Esophagus muscularis mucosa (tissue), 4 donors: ENCODE results near the gene ASB13. TPM values are rescaled to one million over a fixed set of nuclear protein-coding genes. Genes with fewer than 3 reads are reported as not detected.

Source experiments
- DNase-seq: peaks from one replicate; pipeline ENCODE4 v3.0.0-alpha.2; 2017; ENCODE audit errors: extremely low spot score
- H3K27ac ChIP-seq, 4 donors: fragments of 200-600 bp; sonication (generic); replicated peaks in 1 of 4; 1 replicate in 3 of 4; 2 replicates in 1 of 4; pipeline ENCODE4 v1.5.1; 2016 to 2019; ENCODE audit warnings: mild to moderate bottlenecking in 1 of 4
- H3K27me3 ChIP-seq, 4 donors: fragments of 200-600 bp; sonication (generic); one replicate each; pipeline versions ENCODE4 v1.5.1 to v1.6.0; 2016 to 2019
- H3K36me3 ChIP-seq, 4 donors: fragments of 200-600 bp; sonication (generic); one replicate each; pipeline ENCODE4 v1.5.1; 2016 to 2019
- H3K4me1 ChIP-seq, 4 donors: fragments of 200-600 bp; sonication (generic); one replicate each; pipeline ENCODE4 v1.5.1; 2016 to 2019
- H3K4me3 ChIP-seq, 4 donors: fragments of 200-600 bp; sonication (generic); 1 replicate in 2 of 4; 2 replicates in 2 of 4; pipeline ENCODE4 v1.5.1; 2016 to 2019; ENCODE audit warnings: mild to moderate bottlenecking in 4 of 4, moderate library complexity in 1 of 4
- H3K9me3 ChIP-seq, 4 donors: fragments of 200-600 bp; sonication (generic); 1 replicate in 3 of 4; 2 replicates in 1 of 4; pipeline ENCODE4 v1.5.1; 2016 to 2019
- CTCF ChIP-seq, 3 experiments: fragments of 200-600 bp in 2 of 3; fragments of 450-650 bp in 1 of 3; sonication (generic) in 2 of 3; IDR thresholded peaks; one replicate each; pipeline ENCODE4 v1.5.1; 2017 to 2019; ENCODE audit warnings: antibody characterized with exemption in 3 of 3, mild to moderate bottlenecking in 2 of 3, moderate library complexity in 1 of 3
- EP300 ChIP-seq: sonication (generic); formaldehyde crosslinking; IDR thresholded peaks from one replicate; pipeline ENCODE4 v1.6.1; 2017; ENCODE audit warnings: antibody characterized with exemption
- POLR2A ChIP-seq: fragments of 450-650 bp; IDR thresholded peaks from one replicate; pipeline ENCODE4 v1.6.1; 2017; ENCODE audit warnings: antibody characterized with exemption, moderate library complexity, mild to moderate bottlenecking, low read depth
- POLR2AphosphoS5 ChIP-seq, 2 donors: sonication (generic); formaldehyde crosslinking; IDR thresholded peaks; one replicate each; pipeline ENCODE4 v1.6.1; 2017; ENCODE audit warnings: antibody characterized with exemption in 2 of 2
- WGBS: methylation state at CpG from one replicate; pipeline ENCODE4 v1.1.5; 2018; 5-methylcytosine and 5-hydroxymethylcytosine counted together
- intact Hi-C: fragments of 100-400 bp; cut with DNase I; formaldehyde crosslinking; loops from one replicate; pipeline ENCODE4 v1.15.1; 2023
- total RNA-seq, 4 donors: library from RNA; depleted of rRNA; stranded (reverse); fragments of >200 nt; gene quantifications; one replicate each; pipeline versions ENCODE4 v1.1.0 to v1.2.1, GENCODE V29; 2016

Gene ASB13
- total RNA-seq, 4 donors from 2014 or later = 15.4 to 24.0 (median 17.4) TPM

- TF ChIP-seq POLR2AphosphoS5 (IDR thresholded peaks at IDR 0.05) (no peak), POLR2A (no peak), CTCF (IDR thresholded peaks at IDR 0.05) (no peak), EP300 (no peak)
- intact Hi-C loops = no loop called here
- Histone ChIP-seq H3K36me3 (no peaks in the 10 kb centered on the region), H3K27ac (peak overlapping the region in 2 of 4 donors; percentile 19 to 58), H3K4me3 (no peak overlapping the region), H3K27me3 (no peaks in the 10 kb centered on the region), H3K4me1 (peaks cover 4 to 64% (median 49%) of the 10 kb centered on the region in 4 donors), H3K9me3 (no peaks in the 10 kb centered on the region)
- DNase-seq = no peak
- WGBS = 97% methylated on average over 10 of the region's 11 CpGs
These were observed 46.1 kb downstream of the ASB13 start for GRCh38 chr10:5620223-5620721.

GRCh38 chr10:5619362-5620211 is 46.8 kb downstream of the ASB13 start:
- Histone ChIP-seq H3K4me3 (no peak overlapping the region), H3K9me3 (no peaks in the 10 kb centered on the region), H3K27ac (peak overlapping the region in 2 of 4 donors; percentile 19 to 58), H3K36me3 (no peaks in the 10 kb centered on the region), H3K27me3 (no peaks in the 10 kb centered on the region), H3K4me1 (peaks cover 6 to 71% (median 54%) of the 10 kb centered on the region in 4 donors)
- WGBS = 76% methylated on average over 15 of the region's 16 CpGs
- intact Hi-C loops = no loop called here
- no peak for DNase-seq
- TF ChIP-seq POLR2A = no peak
- TF ChIP-seq POLR2AphosphoS5 (IDR thresholded peaks at IDR 0.05) = no peak
- TF ChIP-seq EP300 = no peak
- TF ChIP-seq CTCF (IDR thresholded peaks at IDR 0.05) = no peak

GRCh38 chr10:5618829-5619228 is 47.6 kb downstream of the ASB13 start:
- Histone ChIP-seq H3K9me3 (no peaks in the 10 kb centered on the region), H3K4me1 (peaks cover 9 to 78% (median 61%) of the 10 kb centered on the region in 4 donors), H3K27ac (peak overlapping the region in 1 of 4 donors; percentile 7), H3K27me3 (no peaks in the 10 kb centered on the region), H3K4me3 (no peak overlapping the region), H3K36me3 (no peaks in the 10 kb centered on the region)
- DNase-seq = no peak
- TF ChIP-seq POLR2AphosphoS5 (IDR thresholded peaks at IDR 0.05) (no peak), POLR2A (no peak), CTCF (IDR thresholded peaks at IDR 0.05) (no peak), EP300 (no peak)
- intact Hi-C loops = no loop called here
- 70% methylated on average over 6 of the region's 12 CpGs for WGBS

GRCh38 chr10:5618042-5618441 is 48.4 kb downstream of the ASB13 start:
- no peak for DNase-seq
- no peak overlapping the region for H3K4me3 ChIP-seq
- intact Hi-C loops = no loop called here
- no peak overlapping the region for H3K27ac ChIP-seq
- H3K9me3 ChIP-seq = no peaks in the 10 kb centered on the region
- H3K27me3 ChIP-seq = no peaks in the 10 kb centered on the region
- WGBS = 83% methylated on average over 7 of the region's 8 CpGs
- H3K4me1 ChIP-seq = peaks cover 9 to 76% (median 61%) of the 10 kb centered on the region in 4 donors
- H3K36me3 ChIP-seq = no peaks in the 10 kb centered on the region
- TF ChIP-seq POLR2AphosphoS5 (IDR thresholded peaks at IDR 0.05) = no peak
- TF ChIP-seq CTCF (IDR thresholded peaks at IDR 0.05) = no peak
- no peak for TF ChIP-seq EP300
- no peak for TF ChIP-seq POLR2A
